HG03103 (cell line): ENCODE data around the gene RALA.

Experiments used
- ATAC-seq: cut with Tn5 transposase; IDR thresholded peaks from one replicate; pipeline ENCODE4 v1.9.1; 2021; ENCODE audit warnings: low read depth; ENCODE audit not compliant: unreplicated experiment

The RALA gene

GRCh38 chr7:39757604-39758003 lies 134.2 kb downstream of the RALA start:
- no peak for ATAC-seq
